Stimulated activated CD4-positive, alpha-beta T cell treated with anti-CD3 and anti-CD28 coated beads, TNF-alpha, amount 100 ng/mL, for 4 hours (primary cell): ENCODE measurements around the gene UBE2E2.

Experiments used
- DNase-seq, 3 experiments: peaks; one replicate each; pipeline ENCODE4 v3.0.0-alpha.2; 2020; ENCODE audit warnings: low read depth in 3 of 3

The UBE2E2 gene

DNA sequence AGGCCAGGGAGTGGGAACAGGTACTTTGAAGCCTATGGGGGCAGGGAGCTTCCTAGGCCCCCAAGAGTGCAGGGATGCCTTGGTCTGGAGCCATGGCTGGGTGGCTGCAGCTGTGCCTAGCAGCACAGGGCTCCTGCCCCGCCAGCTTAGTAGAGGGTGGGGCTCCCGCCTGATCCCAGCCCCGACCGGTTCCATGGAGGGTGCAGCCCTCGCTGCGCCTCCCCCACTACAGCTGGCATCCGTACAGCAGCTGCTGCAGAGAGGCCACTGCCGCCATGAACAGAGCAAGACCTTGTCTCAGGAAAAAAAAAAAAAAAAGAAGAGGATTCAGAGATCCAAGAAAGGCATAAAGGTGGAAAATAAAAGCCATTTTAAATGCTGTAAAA is 277.2 kb downstream of the UBE2E2 start:
- no peak for DNase-seq

DNA sequence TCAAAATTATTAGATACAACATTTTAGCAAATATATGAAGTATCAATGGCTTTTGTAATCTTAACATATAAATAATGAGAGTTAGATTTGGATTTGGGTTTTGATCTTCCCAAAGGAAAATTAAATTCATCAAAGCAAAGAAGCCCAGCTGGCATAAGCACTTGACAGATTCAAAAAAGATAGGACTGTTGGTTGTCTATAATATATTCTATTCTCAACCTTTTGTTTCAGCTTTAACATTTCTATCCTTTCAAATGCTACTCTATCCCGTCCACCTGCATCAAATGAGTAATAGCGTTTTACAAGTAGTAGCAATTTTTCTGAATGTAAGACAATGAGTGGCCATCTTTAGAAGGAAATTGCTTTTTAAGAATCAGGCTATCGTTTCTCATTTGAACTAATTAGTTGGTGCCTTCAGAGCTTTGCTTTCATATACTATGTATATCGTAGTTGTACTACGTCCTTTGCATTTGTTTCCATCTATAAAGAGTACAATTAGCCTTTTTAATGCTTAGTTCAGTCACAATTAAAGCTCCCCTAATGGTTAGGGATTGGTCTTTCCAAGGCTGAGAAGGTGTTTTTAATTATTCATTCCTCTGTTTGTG is 278.0 kb downstream of the UBE2E2 start:
- no peak for DNase-seq

GRCh38 chr3:23481616-23482278 is 278.6 kb downstream of the UBE2E2 start:
- no peak for DNase-seq

DNA sequence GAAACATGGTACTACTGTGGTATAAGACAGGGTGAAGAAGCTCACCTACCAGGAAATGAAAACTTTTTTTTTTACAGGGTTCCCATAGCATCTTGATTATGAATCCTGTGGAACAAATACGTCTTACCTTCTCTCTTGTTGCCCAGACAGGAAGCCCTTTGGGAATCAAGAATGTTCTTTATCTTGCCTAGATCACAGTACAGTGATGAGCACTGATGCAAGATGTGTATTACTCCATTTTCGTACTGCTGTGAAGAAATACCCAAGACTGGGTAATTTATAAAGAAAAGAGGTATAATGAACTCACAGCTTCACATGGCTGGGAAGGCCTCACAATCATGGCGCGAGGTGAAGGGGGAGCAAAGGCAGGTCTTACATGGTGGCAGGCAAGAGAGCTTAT is 281.3 kb downstream of the UBE2E2 start:
- DNase-seq: no peak

- no peak for DNase-seq
These were observed 282.8 kb downstream of the UBE2E2 start for GRCh38 chr3:23485922-23486321.

DNA sequence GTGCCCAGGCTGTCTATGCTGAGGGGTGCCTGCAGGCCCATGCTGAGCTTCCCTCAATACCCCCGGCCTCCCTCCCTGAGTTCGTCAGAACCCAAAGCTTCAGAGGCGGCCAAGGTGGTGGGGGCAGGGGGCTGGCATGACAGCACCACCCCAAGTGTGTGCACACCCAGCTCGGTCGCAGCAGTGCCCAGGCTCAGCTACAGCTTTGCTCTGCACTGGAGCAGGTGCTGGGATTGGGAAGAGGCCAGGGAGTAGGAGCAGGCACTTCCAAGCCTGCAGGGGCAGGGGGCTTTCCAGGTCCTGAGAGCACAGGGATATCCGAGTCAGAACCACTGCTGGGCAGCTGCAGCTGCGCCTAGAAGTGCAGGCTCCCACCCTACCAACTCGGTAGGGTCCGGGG is 283.9 kb downstream of the UBE2E2 start:
- DNase-seq: no peak

DNA sequence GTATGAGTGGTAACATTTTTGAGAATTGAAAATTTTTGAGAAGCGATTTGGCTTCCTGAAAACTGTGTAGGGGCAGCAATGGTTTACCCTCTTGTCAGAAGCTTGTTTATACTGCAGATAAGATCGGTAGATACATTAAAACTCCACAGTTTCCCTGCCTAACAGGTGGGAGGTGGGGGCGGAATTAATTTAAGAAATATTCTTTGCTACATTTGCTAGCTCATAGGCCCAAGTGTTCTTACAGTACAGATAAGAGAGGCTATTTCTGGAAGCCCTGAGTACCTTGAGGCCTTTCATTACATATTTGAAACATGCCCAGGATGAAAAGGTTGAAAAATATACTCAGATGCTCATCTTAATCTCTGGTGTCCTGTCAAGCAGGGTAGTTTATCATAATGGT is 285.5 kb downstream of the UBE2E2 start:
- no peak for DNase-seq

DNA sequence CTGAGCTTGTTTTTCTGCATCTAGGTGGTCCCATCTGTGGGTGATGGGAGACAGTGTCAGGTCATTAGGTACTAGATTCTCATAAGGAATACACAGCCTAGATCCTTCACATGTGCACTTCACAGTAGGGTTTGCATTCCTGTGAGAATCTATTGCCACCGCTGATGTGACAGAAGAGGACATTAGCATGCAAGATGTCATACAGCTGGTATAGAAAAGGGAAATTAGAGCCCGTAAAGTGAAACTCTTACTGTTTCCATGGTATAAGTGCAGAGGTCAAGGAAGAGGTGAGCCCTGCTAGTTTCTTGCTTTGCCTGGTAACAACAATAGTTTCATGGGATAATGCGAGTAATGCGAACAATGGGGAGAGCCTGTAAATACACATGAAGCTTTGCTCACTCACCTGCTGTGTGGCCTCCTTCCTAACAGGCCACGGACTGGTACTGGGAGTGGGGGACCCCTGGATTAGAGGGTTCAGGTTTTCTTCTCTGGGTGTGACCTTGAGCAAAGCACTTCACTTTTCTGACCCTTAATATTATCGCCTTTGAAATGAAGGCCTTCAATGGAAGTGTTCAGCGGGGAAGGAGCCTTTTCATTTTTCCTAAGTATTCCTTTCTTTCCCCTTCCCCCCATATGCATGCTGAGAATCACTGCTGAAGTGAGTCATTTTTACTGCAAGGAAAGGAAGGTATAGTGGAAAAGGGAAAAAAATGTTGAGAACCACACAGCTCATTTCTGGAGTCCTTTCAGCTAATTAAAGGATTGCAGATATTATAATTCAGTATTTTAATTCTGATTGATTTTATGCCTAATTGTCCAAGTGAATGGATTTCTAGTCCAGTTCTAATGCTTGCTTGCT is 286.4 kb downstream of the UBE2E2 start:
- DNase-seq: no peak

DNA sequence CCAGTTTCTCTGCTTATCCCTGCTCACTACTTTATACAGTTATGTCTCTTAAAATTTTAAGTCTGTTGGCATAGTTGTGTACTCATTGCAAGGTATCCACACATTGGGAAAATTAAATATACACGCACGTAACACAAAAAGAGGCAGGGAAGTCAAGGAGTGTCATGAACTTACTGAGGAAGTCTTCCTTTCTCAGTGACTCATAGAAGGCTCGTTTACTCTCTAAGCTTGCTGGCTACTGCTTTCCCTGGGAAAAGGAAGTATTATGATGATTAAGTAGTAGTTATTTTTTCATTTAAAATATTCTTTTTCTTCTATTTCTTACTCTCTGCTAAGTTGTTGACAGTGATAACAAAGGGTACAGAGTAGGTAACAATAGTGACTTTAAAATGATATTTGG is 287.3 kb downstream of the UBE2E2 start:
- DNase-seq: no peak

- DNase-seq: no peak
These were observed 288.9 kb downstream of the UBE2E2 start for GRCh38 chr3:23492057-23492456.

GRCh38 chr3:23493889-23494288 is 290.8 kb downstream of the UBE2E2 start:
- DNase-seq: no peak

- no peak for DNase-seq
These were observed 291.8 kb downstream of the UBE2E2 start for GRCh38 chr3:23494967-23495366.

GRCh38 chr3:23495507-23495906 is 292.4 kb downstream of the UBE2E2 start:
- DNase-seq: no peak

- DNase-seq: no peak
These were observed 293.0 kb downstream of the UBE2E2 start for GRCh38 chr3:23496165-23496564.

DNA sequence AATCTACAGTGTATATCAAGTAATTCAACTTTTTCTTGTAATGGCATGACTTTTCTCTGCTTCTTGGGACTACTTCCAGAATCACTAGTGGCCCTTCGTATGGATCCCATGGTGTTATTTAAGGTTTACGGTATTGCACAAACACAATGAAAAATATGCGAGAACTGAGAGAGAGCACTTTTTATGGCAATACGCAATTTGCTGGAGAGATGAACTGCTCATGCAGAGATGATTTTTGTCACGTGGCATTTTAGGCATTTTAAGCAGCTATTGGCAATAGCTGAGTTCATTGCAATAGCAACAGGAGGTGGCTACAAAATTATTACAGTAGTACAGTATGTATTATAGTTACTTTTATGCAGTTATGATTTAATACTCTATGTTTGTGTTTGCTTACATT is 294.0 kb downstream of the UBE2E2 start:
- DNase-seq: no peak

GRCh38 chr3:23501201-23501802 is 298.2 kb downstream of the UBE2E2 start:
- DNase-seq: no peak

GRCh38 chr3:23508464-23508863 is 305.3 kb downstream of the UBE2E2 start:
- DNase-seq: no peak

DNA sequence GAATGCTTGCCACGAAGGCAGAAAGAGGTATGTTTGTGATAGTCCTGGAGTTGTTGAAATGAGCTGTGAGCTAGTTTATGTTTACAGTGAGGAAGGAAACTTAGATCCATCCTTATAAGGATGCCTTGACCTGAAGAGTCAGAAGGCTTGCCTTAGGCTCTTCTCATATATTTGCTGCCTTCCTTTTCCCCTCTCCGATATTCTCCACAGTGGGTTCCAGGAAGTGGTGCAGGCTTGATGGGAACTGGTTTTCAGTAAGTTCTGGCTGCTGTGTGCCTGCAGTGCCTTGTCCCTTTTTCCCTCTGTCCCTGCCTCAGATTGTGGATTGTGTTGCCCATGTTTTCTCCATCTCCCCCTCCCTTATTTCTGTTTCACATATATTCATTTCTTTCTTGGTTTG is 315.3 kb downstream of the UBE2E2 start:
- DNase-seq: no peak

- no peak for DNase-seq
These were observed 316.4 kb downstream of the UBE2E2 start for GRCh38 chr3:23519314-23520208.

GRCh38 chr3:23527326-23527725 is 324.2 kb downstream of the UBE2E2 start:
- no peak for DNase-seq

DNA sequence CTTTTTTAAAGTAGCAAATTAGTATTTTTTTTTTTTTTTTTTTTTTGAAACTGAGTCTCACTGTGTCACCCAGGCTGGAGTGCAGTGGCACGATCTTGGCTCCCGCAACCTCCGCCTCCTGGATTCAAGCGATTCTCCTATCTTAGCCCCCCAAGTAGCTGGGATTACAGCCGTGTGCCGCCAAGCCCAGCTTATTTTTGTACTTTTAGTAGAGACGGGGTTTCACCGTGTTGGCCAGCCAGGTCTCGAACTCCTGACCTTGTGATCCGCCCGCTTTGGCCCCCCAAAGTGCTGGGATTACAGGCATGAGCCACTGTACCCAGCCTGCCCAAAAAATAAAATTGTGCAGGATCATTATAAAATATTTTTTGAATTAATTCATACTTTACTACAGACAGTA is 330.5 kb downstream of the UBE2E2 start:
- no peak for DNase-seq

DNA sequence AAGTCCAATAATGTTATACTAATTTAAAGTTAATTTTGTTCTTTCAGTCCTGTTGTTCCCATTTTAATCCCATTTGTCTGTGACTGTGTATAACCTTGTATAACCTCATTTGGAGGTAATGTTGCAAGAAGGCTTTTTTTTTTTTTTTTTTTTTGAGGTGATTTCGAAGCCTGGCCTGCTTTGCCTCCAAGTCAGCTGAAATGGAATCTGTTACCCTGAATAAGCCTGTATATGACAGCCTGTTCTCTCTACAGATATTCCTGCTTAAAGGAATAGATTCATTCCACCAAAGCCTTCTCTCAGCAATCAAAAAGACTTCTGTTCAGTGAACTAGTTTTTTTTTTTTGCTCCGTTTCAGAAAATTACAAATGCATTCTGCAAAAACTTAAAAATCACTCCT is 330.9 kb downstream of the UBE2E2 start:
- DNase-seq: no peak
